K562 treated with DMSO at 1 percent for 24 hours (cell line): ENCODE results near the gene CORO2A. TPM values are rescaled to one million over a fixed set of nuclear protein-coding genes. Genes with fewer than 3 reads are reported as not detected.

Source experiments
- total RNA-seq: library from RNA; unstranded; fragments of 300-600 nt; gene quantifications from 2 replicates; pipeline ENCODE4 v1.2.3, GENCODE V29; 2022; ENCODE audit warnings: low read depth; ENCODE audit not compliant: insufficient read depth

Gene CORO2A
- 12.4 and 12.9 TPM in 2 replicates for total RNA-seq

DNA sequence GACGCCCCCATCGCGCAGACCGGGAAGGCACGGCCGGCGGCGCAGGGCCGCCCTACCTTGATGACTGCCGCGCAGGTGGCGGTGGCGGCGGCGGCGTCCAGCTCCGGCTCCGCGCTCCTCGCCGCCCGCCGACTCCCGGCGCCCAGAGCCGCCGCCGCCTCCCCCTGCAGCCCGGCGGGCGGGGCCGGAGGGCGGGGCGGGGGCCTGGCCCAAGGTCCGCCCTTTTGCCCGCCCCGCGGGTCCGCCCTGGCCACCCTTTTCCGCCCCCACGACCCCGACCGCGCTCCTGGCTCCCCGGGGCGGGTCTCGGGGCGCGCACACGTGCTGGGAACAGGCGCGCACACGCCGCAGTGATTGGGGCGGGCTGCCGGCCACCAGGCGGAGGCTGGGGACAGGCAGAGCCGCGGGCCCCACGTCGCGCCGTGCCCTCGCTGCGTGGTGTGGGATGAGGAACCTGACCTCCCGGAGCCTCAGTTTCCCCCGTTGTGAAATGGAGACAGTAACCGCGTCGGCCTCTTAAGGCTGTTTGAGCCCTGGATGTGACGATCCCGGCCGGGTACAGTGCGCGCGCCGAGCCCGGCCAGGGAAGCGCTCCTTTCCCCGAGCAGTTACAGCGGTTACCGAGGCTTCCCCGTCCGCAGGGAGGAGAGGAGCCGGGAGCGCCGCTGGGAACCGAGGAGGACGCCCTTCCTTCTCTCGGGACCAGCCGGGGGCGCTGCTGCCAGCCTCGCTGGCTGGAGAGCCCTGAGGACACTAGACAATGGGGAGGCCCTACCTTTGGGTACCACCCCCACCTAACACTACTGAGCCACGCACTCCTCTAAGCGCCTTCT is at the start of gene CORO2A:
Gene CORO2A, minus strand, starts transcription at position 135 of the 833 bp plus-strand sequence. CDS start 34,977 bp downstream, outside the sequence.

DNA sequence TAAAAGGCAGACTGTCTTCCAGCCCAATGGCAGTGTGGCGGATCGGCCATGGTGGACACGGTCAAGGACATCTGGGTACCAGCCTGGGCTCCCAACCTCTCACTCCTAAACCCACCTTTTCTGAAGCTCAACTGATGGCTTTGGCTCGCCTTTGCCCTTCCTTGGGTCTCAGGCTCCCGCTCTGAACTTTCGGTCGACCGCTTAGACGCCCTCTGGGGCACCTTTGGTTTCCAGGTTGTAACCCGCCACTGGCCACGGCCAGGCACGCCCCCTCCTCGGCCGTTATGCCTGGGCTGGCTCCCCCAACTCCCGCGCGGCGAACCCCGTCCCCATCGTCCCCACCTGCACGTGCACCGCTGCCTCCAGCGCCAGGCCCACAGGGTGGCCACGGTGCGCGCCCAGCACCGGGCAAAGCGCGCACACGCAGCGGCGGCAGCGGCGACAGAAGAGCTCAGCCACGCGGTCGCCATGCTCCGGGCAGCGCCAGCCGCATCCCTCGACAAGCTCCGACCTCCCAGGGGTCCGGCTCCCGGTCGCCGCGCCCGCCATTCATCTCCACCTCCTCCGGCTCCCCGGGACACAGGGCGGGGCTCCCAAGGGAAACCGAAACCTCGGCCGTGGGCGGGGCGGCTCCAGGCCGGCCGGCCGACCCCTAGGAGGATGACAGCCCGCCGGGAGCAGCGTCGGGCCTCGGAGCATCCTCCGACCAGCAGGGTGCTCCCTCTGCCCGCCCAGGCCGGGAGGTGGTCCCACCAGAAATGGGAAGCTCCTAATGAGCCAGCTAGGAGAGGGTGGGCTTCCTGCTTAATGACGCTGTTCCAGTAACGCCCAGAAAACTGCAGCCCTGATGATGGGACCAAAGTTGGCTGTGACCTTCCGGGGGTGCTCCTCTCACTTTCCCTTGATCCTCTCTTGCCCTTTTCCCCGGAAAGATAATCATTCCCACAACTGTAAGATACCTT is 73.5 kb downstream of the CORO2A start, which contains the start of gene TRIM14:
Gene TRIM14, minus strand, starts transcription at position 583 of the 962 bp plus-strand sequence. Its CDS starts 34 bp downstream, at position 549.

Other genes with a start within 250 kb of the CORO2A start
- gene ANP32B, start 209.3 kb downstream of the CORO2A start, total RNA-seq, result 337 and 339 TPM in 2 replicates
- gene NANS, start 135.9 kb downstream of the CORO2A start, total RNA-seq, result 355 and 370 TPM in 2 replicates
- gene TRIM14, start 73.4 kb downstream of the CORO2A start, total RNA-seq, result 15.9 and 17.5 TPM in 2 replicates
- 12.4 and 12.9 TPM in 2 replicates for gene TBC1D2, start 63.0 kb upstream of the CORO2A start, total RNA-seq